Measurements from ENCODE around the gene DDX4. TPM values are rescaled to one million over a fixed set of nuclear protein-coding genes. Genes with fewer than 3 reads are reported as not detected.
A peak's percentile ranks its signal among the peaks of the same experiment; 100 is the strongest.
"Not testable (repeated sequence)": the region's sequence is repeated elsewhere in the genome, so short reads cannot be mapped to it uniquely, and the experiment has no call there.

The DDX4 gene
- total and polyA plus RNA-seq, 7 donors, result 0.33 TPM; not detected in 6

GRCh38 chr5:55800924-55801323, 63.1 kb downstream of the DDX4 start:
- Histone ChIP-seq H3K4me3 (no peak overlapping the region), H3K36me3 (no peaks in the 10 kb centered on the region), H3K9me3 (no peaks in the 10 kb centered on the region), H3K27ac (no peak overlapping the region), H3K4me1 (no peaks in the 10 kb centered on the region), H3K27me3 (no peaks in the 10 kb centered on the region)
- 81 to 90% methylated on average over 6 of the region's 6 CpGs for WGBS, 2 donors
- no peak for TF ChIP-seq POLR2A (IDR thresholded peaks at IDR 0.05)
- no peak for TF ChIP-seq POLR2AphosphoS5 (IDR thresholded peaks at IDR 0.05)
- intact Hi-C loops (cut with DNase I), result no loop called here
- DNase-seq, result no peak

DNA sequence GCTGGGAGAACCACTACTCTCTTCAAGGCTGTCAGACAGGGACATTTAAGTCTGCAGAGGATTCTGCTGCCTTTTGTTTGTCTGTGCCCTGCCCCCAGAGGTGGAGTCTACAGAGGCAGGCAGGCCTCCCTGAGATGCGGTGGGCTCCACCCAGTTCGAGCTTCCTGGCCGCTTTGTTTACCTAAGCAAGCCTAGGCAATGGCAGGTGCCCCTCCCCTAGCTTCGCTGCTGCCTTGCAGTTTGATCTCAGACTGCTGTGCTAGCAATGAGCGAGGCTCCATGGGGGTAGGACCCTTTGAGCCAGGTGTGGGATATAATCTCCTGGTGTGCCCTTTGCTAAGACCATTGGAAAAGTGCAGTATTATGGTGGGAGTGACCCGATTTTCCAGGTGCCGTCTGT, 71.0 kb downstream of the DDX4 start:
- H3K4me3 ChIP-seq; H3K4me1 ChIP-seq; intact Hi-C loops (cut with DNase I); DNase-seq; H3K9me3 ChIP-seq; H3K36me3 ChIP-seq; H3K27ac ChIP-seq; H3K27me3 ChIP-seq: not testable (repeated sequence)
- WGBS, 2 donors, result 65 to 73% methylated on average over 7 of the region's 7 CpGs

DNA sequence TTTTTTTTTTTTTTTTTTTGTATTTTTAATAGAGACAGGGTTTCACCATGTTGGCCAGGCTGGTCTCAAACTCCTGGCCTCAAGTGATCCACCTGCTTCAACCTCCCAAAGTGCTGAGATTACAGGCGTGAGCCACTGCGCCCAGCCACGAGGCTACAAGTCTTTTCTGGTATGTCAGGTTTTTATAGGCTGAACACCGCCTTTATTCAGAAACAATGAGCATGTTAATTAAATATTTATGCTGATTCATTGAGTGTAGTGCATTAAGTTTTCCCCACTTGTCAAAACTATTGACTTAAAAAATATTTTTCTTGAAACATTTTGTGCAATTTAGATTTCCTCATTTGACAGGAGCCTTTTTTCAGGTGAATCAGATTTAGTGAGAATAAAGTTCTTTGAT, 78.1 kb downstream of the DDX4 start:
- H3K36me3 ChIP-seq; H3K27me3 ChIP-seq; H3K4me1 ChIP-seq; DNase-seq; H3K27ac ChIP-seq; H3K4me3 ChIP-seq; intact Hi-C loops (cut with DNase I); H3K9me3 ChIP-seq: not testable (repeated sequence)
- WGBS, 2 donors, result 61 to 78% methylated on average over 4 of the region's 4 CpGs

DNA sequence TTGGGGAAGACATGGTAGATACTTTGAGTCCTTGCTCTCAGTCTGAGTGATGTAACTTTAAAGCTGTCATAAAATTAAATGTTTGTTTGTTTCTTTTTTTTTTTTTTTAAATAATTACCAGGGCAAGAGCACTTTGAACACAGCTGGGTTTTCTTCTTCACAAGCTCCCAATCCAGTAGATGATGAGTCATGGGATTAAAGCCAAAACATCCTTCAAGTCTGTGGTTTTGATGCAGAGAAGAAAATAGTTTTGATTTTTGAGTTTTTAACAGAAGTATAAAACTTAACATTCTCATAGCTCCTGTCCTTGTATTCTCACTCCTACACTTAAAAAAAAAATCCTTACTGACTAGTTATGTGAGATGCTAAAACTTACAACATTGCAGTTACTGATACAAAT, 78.5 kb downstream of the DDX4 start:
- no peak overlapping the region for H3K4me3 ChIP-seq
- H3K4me1 ChIP-seq, result peaks cover 0 to under 1% (median 0%) of the 10 kb centered on the region in 4 donors
- no peak overlapping the region for H3K27ac ChIP-seq
- H3K9me3 ChIP-seq, result no peaks in the 10 kb centered on the region
- peaks cover 0 to 2% (median 0%) of the 10 kb centered on the region in 3 donors for H3K27me3 ChIP-seq
- TF ChIP-seq POLR2A (IDR thresholded peaks at IDR 0.05) (no peak), POLR2AphosphoS5 (IDR thresholded peaks at IDR 0.05) (no peak), EP300 (IDR thresholded peaks at IDR 0.05) (no peak)
- no peaks in the 10 kb centered on the region for H3K36me3 ChIP-seq
- no peak for DNase-seq
- intact Hi-C loops (cut with DNase I), result no loop called here

DNA sequence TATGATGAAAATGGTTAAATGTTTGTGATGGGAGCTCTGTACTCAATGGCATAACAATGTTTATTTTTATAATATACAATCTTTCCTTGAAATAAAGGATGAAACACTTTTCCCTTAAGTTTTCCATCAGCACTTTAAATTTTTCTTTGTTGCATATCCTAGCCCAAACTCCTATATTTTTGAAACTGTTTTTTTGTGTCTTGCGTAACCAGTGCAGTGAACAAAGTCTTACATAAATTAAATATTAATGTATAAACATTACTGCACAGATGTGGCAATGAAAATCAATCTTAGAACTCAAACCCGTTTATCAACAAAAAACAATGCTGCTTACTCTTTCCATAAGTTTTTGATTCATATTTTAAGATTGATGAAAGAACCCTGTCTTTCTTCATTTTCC, 79.2 kb downstream of the DDX4 start:
- H3K27me3 ChIP-seq, result peaks cover 4 to 9% (median 5%) of the 10 kb centered on the region in 3 donors
- DNase-seq, result no peak
- H3K9me3 ChIP-seq, result no peaks in the 10 kb centered on the region
- H3K36me3 ChIP-seq, result no peaks in the 10 kb centered on the region
- H3K4me3 ChIP-seq, result no peak overlapping the region
- WGBS, 2 donors, result 76 to 84% methylated on average over 2 of the region's 2 CpGs
- H3K27ac ChIP-seq, result no peak overlapping the region
- TF ChIP-seq, protein P1, sequence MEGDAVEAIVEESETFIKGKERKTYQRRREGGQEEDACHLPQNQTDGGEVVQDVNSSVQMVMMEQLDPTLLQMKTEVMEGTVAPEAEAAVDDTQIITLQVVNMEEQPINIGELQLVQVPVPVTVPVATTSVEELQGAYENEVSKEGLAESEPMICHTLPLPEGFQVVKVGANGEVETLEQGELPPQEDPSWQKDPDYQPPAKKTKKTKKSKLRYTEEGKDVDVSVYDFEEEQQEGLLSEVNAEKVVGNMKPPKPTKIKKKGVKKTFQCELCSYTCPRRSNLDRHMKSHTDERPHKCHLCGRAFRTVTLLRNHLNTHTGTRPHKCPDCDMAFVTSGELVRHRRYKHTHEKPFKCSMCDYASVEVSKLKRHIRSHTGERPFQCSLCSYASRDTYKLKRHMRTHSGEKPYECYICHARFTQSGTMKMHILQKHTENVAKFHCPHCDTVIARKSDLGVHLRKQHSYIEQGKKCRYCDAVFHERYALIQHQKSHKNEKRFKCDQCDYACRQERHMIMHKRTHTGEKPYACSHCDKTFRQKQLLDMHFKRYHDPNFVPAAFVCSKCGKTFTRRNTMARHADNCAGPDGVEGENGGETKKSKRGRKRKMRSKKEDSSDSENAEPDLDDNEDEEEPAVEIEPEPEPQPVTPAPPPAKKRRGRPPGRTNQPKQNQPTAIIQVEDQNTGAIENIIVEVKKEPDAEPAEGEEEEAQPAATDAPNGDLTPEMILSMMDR (IDR thresholded peaks at IDR 0.05), result no peak
- TF ChIP-seq EP300 (IDR thresholded peaks at IDR 0.05), result no peak
- TF ChIP-seq POLR2A (IDR thresholded peaks at IDR 0.05), result no peak
- no peak for TF ChIP-seq POLR2AphosphoS5 (IDR thresholded peaks at IDR 0.05)
- intact Hi-C loops (cut with DNase I), result no loop called here
- H3K4me1 ChIP-seq, result peaks cover 0 to 8% (median 5%) of the 10 kb centered on the region in 4 donors

GRCh38 chr5:55820488-55820887, 82.6 kb downstream of the DDX4 start:
- peaks cover 4 to 40% (median 9%) of the 10 kb centered on the region in 3 donors for H3K27me3 ChIP-seq
- H3K4me1 ChIP-seq, result peaks cover 0 to 10% (median 6%) of the 10 kb centered on the region in 4 donors
- H3K36me3 ChIP-seq, result no peaks in the 10 kb centered on the region
- DNase-seq, result no peak
- no peaks in the 10 kb centered on the region for H3K9me3 ChIP-seq
- WGBS, 2 donors, result 78 to 83% methylated on average over 6 of the region's 6 CpGs
- H3K4me3 ChIP-seq, result no peak overlapping the region
- intact Hi-C loops (cut with DNase I), result no loop called here
- no peak overlapping the region for H3K27ac ChIP-seq
- TF ChIP-seq POLR2A (IDR thresholded peaks at IDR 0.05), result no peak
- TF ChIP-seq EP300 (IDR thresholded peaks at IDR 0.05), result no peak
- TF ChIP-seq POLR2AphosphoS5 (IDR thresholded peaks at IDR 0.05), result no peak
- TF ChIP-seq, protein P1 (IDR thresholded peaks at IDR 0.05), result no peak

DNA sequence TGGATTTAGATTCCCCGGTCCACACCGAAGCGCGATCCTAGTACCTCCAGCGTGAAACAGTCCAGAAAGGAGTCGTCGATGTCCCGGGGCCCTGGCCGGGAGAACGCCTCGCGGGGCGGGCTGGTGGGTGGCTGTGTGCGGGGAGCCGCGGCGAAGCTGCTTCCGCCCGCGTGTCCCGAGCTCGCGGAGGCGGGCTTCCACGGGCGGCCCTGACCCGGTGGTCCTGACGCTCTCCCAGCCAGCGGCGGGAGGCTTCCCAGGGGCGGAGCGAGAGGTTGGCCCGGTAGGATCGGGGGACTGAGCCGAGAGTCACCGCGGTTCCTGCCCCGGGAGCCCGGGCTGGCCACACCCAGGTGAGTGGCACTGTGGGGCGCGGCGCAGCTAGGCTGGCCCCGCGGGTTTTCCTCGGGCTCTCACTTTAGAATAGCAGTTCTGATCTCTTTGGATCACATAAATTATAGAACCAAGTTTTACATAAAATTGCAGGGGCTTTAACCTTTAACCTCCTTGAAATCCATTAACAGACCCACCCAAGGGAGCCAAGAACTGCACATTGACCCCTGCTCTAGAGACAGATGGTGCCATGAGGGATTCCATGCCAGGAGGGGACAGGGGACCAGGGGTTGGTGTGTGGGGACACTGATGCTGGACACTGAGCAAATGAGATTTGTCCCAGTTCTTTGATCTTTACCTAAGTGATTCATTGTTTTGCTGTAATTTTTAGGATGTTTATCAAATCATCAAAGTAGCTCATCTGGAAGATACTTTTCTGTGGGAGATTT, 84.1 kb downstream of the DDX4 start:
- no peak for DNase-seq
- WGBS, 2 donors, result 16 to 24% methylated on average over 45 of the region's 45 CpGs
- intact Hi-C loops (cut with DNase I), result no loop called here

More for the DNA sequence above, 84.1 kb downstream of the DDX4 start:
- Histone ChIP-seq H3K9me3 (no peaks in the 10 kb centered on the region), H3K4me3 (peak overlapping the region in 3 of 4 donors; percentile 26 to 44 (median 42)), H3K27me3 (peaks cover 4 to 40% (median 9%) of the 10 kb centered on the region in 3 donors), H3K36me3 (no peaks in the 10 kb centered on the region), H3K4me1 (peaks cover 0 to 10% (median 6%) of the 10 kb centered on the region in 4 donors), H3K27ac (no peak overlapping the region)
- TF ChIP-seq POLR2AphosphoS5 (IDR thresholded peaks at IDR 0.05), result no peak
- TF ChIP-seq POLR2A (IDR thresholded peaks at IDR 0.05), result no peak
- TF ChIP-seq, protein P1 (IDR thresholded peaks at IDR 0.05), result no peak
- TF ChIP-seq EP300 (IDR thresholded peaks at IDR 0.05), result no peak
